ENCODE data around the gene TRAF5.
A peak's percentile ranks its signal among the peaks of the same experiment; 100 is the strongest.

Gene TRAF5

DNA sequence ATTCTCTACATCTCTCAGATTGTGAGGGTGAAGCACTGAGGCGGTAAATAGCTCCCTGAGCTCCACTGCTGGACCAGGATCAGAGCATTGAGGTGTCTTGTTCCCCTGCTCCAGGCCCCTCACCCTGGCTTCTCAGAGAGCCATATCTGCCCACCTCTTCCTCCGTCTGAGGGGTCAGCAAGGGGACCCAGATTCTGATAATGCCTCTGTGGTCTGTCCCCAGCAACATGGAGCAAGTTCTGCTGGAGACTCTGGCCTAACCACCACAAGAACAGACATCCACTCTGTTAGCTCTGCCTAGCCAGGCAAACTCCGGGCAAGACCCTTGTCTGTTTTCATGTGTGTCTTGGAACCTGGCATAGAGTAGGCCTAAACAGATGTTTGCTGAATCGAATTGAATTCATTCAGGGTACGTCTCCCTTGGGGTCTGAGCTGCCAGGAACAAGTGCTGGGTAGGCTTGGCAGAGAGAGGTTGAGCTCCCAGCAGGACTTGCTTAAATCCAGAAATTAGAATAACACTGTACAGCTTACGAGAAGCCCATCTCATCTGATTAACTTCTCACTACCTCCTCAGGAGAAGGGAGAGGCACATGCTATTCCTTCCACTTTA, 2.3 kb downstream of the TRAF5 start:
- no peak for DNase-seq

GRCh38 chr1:211329764-211330201, 3.1 kb downstream of the TRAF5 start:
- DNase-seq = no peak

- no peak for DNase-seq
Measured at GRCh38 chr1:211330282-211330936, 3.8 kb downstream of the TRAF5 start.

DNA sequence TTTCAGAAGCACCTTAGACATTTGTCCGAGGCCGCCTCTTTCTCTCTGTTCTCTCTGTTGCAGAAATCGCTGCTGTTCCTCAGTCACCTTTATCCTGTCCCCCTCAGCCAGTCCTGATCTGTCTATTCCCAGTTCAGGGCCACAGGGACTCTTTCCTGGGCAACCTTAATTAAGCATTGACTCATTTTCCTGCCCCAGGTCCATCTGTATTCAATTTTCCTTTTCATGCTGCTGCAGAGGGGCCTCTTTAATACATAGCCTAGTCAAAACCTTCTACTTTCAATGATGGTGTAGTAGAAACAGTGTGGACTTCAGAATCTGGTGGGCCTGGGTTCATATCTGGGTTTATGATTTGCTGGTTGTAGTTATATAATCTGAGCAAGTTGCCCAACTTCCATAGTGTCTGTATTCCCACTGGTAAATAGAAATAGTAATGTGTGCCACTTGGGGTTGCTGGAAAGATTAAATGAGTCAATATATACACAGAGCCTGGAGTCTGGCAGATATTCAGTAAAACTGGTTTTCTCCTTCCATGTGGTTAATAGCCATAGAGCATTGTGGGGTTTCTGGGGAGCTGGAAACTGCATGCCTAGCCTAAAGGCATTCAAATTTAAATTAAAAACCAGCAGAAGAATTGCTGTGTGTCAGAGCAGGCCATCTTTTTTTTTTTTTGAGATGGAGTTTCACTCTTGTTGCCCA, 4.5 kb downstream of the TRAF5 start:
- no peak for DNase-seq

DNA sequence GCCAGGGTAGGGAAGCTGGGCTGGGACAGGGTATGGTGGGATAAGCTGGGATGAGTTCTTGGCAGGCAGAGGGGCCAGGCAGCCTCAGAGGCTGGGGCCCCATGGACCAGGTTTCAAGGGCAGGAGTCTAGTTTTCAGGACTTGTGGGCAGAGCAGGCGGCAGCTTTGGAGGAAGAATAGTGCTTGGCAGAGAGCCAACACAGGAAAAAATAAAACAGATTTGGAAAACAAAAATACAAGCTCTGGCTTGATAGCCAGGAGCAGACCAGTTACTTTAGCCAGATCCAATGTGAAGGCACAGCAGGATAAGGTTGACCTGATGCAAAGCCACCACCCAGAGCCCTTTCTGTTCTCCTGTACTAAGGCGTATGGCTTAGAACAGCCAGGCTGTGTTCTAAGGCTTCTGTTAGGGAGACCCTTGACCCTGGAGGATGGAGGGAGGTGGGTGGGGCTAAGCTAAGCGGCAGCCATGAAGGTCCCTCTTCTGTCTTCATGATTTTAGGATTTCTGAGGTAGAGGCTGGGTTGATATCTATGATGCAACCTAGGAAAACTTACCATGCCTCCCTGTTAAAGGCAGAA, 5.5 kb downstream of the TRAF5 start:
- no peak for DNase-seq

DNA sequence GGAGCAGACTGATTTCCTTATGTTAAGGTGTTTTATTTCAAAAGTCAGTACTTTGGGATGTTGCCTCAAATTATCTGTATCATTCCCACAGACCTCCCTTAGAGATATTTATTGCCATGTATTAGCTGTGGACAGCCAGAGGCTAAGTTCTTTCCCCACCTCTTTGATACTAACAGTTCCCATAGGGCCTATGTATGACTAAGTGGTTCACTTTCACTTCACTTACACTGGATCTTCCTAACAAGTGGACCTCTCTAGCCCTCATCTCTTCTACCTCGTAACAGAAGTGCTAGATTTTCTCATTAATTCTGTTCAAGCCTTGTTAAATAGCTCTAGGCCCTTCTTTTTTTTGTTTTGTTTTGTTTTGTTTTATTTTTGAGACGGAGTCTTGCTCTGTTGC, 6.2 kb downstream of the TRAF5 start:
- DNase-seq = peak; percentile 49

DNA sequence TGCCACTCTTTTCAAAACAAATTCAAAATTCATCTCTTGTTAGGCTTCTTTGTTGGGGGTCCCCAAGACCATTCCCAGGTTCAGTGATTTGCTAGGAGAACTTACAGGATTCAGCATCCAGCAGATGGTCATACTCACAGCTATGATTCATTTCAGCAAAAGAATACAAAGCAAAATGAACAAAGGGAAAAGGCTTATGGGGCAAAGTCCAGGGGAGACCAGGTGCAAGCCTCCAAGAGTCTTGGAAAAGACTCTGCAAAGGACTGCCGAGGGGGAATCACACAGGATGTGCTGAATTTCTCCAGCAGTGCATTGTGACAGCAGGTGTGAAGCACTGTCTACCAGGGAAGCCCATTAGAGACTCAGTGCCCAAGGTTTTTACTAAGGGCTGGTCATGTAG, 7.3 kb downstream of the TRAF5 start:
- no peak for DNase-seq

DNA sequence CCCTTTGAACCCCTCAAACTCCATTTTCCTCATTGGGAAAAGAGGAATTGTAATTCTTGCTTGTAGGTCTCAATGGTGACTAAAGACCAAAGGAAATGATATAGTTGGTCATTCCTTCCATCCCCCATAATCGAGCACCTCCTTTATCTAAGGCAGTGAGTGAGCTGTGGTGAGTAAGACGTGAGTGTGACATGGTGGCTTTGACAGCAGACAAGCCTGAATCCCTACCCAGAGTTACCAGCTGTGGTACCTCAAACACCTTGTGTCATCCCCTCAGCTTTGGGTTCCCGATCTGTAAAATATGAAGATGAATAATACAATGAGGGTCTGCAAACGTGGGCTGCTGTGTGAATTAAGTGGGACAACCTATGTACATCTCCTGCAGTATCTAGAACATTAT, 8.4 kb downstream of the TRAF5 start:
- no peak for DNase-seq

GRCh38 chr1:211335522-211336157, 9.0 kb downstream of the TRAF5 start:
- no peak for DNase-seq

DNA sequence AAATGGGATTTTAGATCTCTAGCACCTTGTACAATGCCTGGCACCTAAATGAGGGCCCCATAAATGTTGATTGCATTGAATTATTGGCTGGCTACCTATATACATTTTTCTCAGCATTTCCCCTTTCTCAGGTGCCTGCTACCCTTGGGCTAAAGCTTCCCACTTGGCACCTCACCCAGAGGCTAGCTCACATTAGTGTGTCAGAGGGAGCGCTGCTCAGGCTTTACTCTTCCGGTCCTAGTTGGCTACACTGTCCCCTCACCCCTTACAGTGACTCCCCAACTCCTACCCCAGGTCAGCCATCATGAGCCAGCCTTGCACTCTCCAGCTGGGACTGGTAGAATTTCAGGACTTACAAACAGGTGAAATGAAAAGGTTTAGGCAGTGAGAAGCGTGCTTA, 9.5 kb downstream of the TRAF5 start:
- no peak for DNase-seq

GRCh38 chr1:211336775-211337174, 10.1 kb downstream of the TRAF5 start:
- no peak for DNase-seq

DNA sequence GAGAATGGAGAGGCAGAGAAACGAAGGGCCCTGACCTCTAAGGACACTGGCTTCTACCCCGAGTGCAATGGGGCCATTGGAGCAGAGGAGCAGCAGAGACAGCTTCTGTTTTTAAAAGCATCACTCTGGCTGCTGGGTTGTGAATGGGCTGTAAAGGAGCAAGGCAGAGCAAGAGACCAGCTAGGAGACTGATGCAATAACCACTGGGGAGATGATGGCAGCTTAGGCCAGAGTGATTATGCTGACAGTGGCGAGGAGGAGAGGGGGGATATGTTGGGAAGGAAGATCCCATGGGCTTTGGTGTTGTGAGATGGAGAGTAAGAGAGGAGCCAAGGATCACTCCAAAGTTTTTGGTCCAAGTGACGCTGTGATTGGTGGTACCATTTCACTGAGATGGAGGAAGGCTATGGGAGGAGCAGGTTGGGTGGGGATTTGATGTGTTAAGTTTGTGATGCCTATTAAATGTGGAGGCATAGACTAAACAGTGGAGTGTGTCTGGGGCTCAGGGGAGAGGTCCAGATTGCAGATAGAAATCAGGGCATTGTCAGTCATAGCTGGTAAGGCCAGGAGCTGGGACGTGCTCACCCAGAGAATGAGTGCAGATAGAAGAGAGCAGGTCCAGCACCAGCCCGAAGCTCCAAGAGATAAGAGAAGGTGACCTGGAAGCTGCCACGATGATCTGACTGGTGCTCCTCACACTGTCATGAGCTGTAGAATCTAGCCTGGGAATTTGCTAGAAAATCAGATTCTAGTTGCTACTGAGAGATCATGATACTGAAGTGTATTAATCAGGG, 11.0 kb downstream of the TRAF5 start:
- DNase-seq = no peak

DNA sequence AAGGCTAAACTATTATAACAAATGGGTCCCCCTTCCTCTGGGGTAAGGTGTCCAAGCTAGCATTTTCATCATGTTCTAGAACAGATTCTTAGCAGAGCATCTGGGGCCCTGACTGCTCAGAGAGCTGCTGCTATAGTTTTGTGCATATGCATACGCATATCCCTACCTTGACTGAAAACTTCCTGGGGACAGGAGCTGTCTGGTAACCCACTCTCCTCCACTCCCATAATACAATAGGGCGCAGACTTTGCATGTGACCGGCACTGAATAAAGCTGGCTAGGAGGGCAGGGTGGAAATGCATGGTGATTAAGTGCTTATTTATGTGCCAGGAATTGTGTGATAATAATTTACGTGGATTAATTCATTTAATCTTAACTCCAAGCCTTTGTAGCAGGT, 11.6 kb downstream of the TRAF5 start:
- no peak for DNase-seq

GRCh38 chr1:211339631-211340041, 13.0 kb downstream of the TRAF5 start:
- peak; percentile 81 for DNase-seq

DNA sequence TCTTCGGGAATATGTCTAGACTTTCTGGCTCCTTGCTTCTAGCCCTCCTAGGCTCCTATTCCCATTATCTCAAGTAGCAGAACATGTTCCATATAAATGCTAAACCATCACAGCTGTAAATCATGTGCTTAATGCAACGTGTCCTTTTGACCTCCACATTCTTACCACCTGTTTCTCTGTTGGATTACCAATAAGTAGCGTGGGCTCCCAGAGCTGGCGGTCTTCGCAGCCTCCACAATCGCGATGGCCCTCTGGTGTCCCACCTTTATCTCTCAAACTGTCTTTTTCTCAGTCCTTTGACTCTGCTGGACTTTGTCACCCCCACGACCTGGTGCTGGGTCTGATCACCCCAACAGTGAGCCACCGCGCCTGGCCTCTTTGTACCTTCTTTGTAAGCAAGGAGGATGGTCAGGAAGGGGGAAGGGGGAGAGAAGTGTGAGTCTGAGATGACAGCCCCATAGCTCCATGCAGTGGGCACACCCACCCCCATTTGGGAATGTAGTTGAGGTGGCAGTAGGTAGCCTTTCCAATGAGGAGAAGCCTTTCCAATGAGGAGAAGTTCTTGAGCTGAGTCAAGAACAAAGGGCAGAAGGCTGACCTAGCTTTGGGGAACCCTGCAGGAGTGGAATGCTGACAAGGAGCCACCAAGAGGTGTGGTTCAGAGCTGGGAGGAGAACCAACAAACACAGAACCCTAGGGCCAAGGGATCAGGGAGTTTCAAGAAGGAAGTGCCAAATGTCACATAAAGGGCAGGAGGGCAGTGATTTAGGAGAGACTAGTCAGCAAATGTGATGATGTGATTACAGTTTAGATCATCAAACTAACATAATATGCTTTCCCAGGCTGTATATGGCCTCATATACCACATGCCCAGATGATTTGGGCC, 14.2 kb downstream of the TRAF5 start:
- DNase-seq = peak; percentile 90

DNA sequence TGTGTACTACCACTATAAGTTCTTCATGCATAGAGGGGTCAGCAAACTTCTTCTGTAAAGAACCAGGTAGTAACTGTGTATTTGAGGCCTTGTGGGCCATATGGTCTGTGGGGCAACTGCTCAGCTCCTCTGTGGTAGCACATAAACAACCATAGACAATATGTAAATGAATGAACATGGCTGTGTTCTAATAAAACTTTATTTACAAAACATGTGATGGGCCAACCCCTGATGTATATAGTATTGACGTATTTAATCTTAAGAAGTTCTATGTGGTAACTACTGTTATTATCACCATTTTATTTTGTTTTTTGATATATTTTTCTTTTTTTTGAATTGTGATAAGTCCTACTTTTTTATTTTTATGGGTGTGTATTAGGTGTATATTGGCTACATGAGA, 15.4 kb downstream of the TRAF5 start:
- DNase-seq = no peak

DNA sequence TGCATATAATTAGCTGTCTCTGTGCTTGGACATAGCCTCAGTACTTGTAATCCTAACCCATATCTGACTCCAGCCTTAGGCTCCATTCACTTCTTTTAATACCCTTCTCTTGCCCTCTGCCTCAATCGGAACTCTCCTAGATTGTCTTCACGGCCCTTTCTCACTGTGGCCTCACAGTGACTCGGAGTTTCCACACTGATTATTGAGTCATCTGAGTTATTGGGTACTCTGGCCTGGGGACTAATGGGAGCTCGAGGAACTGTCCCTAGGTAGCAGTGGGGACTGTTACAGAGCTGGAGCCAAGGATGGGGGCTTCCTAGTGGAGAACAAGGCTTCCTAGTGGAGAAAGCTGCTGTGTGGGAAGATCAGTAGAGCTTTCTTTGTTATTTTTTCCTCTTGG, 17.0 kb downstream of the TRAF5 start:
- DNase-seq = peak; percentile 58

DNA sequence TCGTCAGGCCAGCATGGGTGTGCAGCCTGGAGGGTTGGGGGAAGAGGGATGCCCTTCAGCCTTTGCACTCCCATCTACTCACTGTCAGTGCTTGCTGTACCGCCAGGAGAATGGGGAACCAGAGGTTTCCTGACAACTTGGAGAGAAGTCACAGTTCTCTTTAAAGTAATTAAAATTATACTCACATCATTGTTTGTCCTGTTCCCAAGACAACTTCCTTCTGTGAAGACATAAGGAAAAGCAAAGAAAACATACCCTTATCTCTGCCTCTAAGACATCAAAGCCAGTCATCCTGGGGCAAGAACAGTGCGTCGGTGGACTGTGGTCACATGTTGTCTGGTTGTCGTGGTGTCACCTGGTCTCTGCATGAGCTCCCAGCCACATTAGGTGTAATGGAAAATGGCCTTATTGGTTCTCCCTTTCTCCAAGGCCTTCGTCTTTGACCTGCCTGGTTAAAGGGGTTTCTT, 17.6 kb downstream of the TRAF5 start:
- DNase-seq = peak; percentile 47

DNA sequence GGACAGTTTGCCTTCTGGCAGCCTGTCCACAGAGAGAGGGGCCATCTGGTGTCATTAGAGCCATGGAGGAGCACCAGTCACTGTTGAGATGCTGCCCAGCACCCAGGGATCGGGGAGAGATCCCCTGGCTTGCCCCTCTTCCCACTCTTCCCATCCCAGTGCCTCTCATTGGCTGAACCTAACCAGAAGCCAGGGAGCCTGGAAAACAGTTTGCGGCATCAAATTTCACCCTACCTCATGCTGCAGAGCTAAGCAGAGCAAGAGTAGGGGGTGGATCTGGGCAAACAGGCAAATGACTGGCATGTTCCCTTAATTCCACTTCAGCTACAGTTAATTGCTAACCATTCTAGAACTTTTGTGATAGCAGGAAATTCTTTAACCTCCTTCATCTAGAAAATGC, 19.1 kb downstream of the TRAF5 start:
- no peak for DNase-seq

- DNase-seq = no peak
Measured at GRCh38 chr1:211347077-211347844, 20.6 kb downstream of the TRAF5 start.

GRCh38 chr1:211348547-211348946, 21.9 kb downstream of the TRAF5 start:
- no peak for DNase-seq
